Esophagus squamous epithelium (tissue), 4 donors: ENCODE results near the gene EPS8.

Experiments used
- POLR2A ChIP-seq, 4 donors: fragments of 450-650 bp; IDR thresholded peaks; one replicate each; pipeline ENCODE4 v1.6.1; 2017; ENCODE audit warnings: antibody characterized with exemption in 4 of 4, mild to moderate bottlenecking in 4 of 4, moderate library complexity in 3 of 4
- TF ChIP-seq, protein P1 (sequence below), 6 experiments: fragments of 450-650 bp in 4 of 6; fragments of 200-600 bp in 2 of 6; sonication (generic) in 2 of 6; IDR thresholded peaks; one replicate each; pipeline ENCODE4 v1.5.1; 2016 to 2019; ENCODE audit warnings: antibody characterized with exemption in 6 of 6, mild to moderate bottlenecking in 4 of 6, moderate library complexity in 4 of 6

DNA sequence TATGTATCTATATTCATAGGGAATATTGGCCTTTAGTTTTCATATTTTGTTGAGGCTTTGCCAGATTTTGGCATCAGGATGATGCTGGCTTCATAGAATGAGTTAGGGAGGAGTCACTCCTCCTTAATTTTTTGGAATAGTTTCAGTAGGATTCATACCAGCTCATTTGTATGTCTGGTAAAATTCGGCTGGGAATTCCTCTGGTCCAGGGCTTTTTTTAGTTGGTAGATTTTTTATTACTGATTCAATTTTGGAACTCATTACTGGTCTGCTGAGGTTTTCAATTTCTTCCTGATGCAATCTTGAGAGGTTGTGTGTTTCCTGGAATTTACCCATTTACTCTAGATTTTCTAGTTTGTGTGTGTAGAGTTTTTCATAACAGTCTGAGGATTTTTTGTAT, 175.2 kb downstream of the EPS8 start:
- TF ChIP-seq, protein P1, sequence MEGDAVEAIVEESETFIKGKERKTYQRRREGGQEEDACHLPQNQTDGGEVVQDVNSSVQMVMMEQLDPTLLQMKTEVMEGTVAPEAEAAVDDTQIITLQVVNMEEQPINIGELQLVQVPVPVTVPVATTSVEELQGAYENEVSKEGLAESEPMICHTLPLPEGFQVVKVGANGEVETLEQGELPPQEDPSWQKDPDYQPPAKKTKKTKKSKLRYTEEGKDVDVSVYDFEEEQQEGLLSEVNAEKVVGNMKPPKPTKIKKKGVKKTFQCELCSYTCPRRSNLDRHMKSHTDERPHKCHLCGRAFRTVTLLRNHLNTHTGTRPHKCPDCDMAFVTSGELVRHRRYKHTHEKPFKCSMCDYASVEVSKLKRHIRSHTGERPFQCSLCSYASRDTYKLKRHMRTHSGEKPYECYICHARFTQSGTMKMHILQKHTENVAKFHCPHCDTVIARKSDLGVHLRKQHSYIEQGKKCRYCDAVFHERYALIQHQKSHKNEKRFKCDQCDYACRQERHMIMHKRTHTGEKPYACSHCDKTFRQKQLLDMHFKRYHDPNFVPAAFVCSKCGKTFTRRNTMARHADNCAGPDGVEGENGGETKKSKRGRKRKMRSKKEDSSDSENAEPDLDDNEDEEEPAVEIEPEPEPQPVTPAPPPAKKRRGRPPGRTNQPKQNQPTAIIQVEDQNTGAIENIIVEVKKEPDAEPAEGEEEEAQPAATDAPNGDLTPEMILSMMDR (IDR thresholded peaks at IDR 0.05), result no peak
- TF ChIP-seq POLR2A (IDR thresholded peaks at IDR 0.05), result no peak
